Head of caudate nucleus (tissue), 42 donors: ENCODE results near the gene SYNE1.
"Not testable (repeated sequence)": the region's sequence is repeated elsewhere in the genome, so short reads cannot be mapped to it uniquely, and the experiment has no call there.

ENCODE experiments used
- DNase-seq, 42 donors: peaks; one replicate each; pipeline versions ENCODE4 v3.0.0 to v3.0.0-alpha.2; 2020 to 2021; ENCODE audit warnings: mixed read lengths in 7 of 42
- intact Hi-C: fragments of 100-400 bp; cut with DNase I; formaldehyde crosslinking; loops from one replicate; pipeline ENCODE4 v1.15.0; 2022

Gene SYNE1

GRCh38 chr6:152509916-152510315 is 127.2 kb downstream of the SYNE1 start:
- DNase-seq, result no peak
- intact Hi-C loops, result no loop called here

GRCh38 chr6:152508477-152508876 is 128.7 kb downstream of the SYNE1 start:
- intact Hi-C loops, result no loop called here
- no peak for DNase-seq

- DNase-seq, result no peak
- intact Hi-C loops, result no loop called here
Observed at GRCh38 chr6:152503546-152503945, 133.6 kb downstream of the SYNE1 start.

- intact Hi-C loops, result no loop called here
- DNase-seq, result no peak
Observed at GRCh38 chr6:152502421-152503188, 134.6 kb downstream of the SYNE1 start.

GRCh38 chr6:152499931-152500330 is 137.2 kb downstream of the SYNE1 start:
- intact Hi-C loops, result no loop called here
- no peak for DNase-seq

- intact Hi-C loops, result no loop called here
- no peak for DNase-seq
Observed at GRCh38 chr6:152496731-152497130, 140.4 kb downstream of the SYNE1 start.

GRCh38 chr6:152495456-152495855 is 141.7 kb downstream of the SYNE1 start:
- intact Hi-C loops, DNase-seq: not testable (repeated sequence)

- DNase-seq, intact Hi-C loops: not testable (repeated sequence)
Observed at GRCh38 chr6:152492281-152492680, 144.9 kb downstream of the SYNE1 start.

GRCh38 chr6:152491501-152491900 is 145.7 kb downstream of the SYNE1 start:
- intact Hi-C loops, DNase-seq: not testable (repeated sequence)

- DNase-seq, intact Hi-C loops: not testable (repeated sequence)
Observed at GRCh38 chr6:152490971-152491378, 146.2 kb downstream of the SYNE1 start.

GRCh38 chr6:152484806-152485205 is 152.4 kb downstream of the SYNE1 start:
- no peak for DNase-seq
- intact Hi-C loops, result no loop called here

GRCh38 chr6:152482289-152482688 is 154.9 kb downstream of the SYNE1 start:
- DNase-seq, result no peak
- intact Hi-C loops, result no loop called here

- intact Hi-C loops, result no loop called here
- DNase-seq, result peak in 35 of 42 donors; percentile 2 to 84 (median 38)
Observed at GRCh38 chr6:152478377-152479010, 158.7 kb downstream of the SYNE1 start.

- no peak for DNase-seq
Observed at GRCh38 chr6:152474354-152474753, 162.8 kb downstream of the SYNE1 start.

GRCh38 chr6:152472325-152472724 is 164.8 kb downstream of the SYNE1 start:
- intact Hi-C loops, result loop anchor here (5.0 kb wide), 1 partner anchor 165 kb away; the partner anchor contains the start of gene SYNE1
- DNase-seq, result peak in 34 of 42 donors; percentile 6 to 78 (median 38)

More at GRCh38 chr6:152474354-152474753, 162.8 kb downstream of the SYNE1 start:
- intact Hi-C loops, result loop anchor here (5.0 kb wide), 1 partner anchor 163 kb away; the partner anchor contains the start of gene SYNE1

- intact Hi-C loops, result loop anchor here (5.0 kb wide), 1 partner anchor 166 kb away; the partner anchor contains the start of gene SYNE1
- DNase-seq, result no peak
Observed at GRCh38 chr6:152471456-152472265, 165.5 kb downstream of the SYNE1 start.

- DNase-seq, result no peak
- intact Hi-C loops, result no loop called here
Observed at GRCh38 chr6:152463164-152463563, 174.0 kb downstream of the SYNE1 start.

GRCh38 chr6:152462716-152463115 is 174.4 kb downstream of the SYNE1 start:
- DNase-seq, result no peak
- intact Hi-C loops, result no loop called here

- intact Hi-C loops, result no loop called here
- DNase-seq, result no peak
Observed at GRCh38 chr6:152461556-152461955, 175.6 kb downstream of the SYNE1 start.
